HepG2 (cell line): ENCODE measurements around the gene ANAPC10. TPM values are rescaled to one million over a fixed set of nuclear protein-coding genes. Genes with fewer than 3 reads are reported as not detected.

Experiments used
- BCL6 ChIP-seq: IDR thresholded peaks from 2 replicates; pipeline ENCODE4 v1.6.1; 2016; ENCODE audit warnings: missing genetic modification reagents, missing compliant biosample characterization
- CBFB ChIP-seq: sonication (generic); formaldehyde crosslinking; IDR thresholded peaks from 2 replicates; pipeline ENCODE4 v1.4.0; 2020; ENCODE audit warnings: missing genetic modification reagents
- CENPX ChIP-seq: sonication (generic); formaldehyde crosslinking; IDR thresholded peaks from 2 replicates; pipeline ENCODE4 v1.9.0; 2021; ENCODE audit warnings: mild to moderate bottlenecking, missing genetic modification reagents, moderate library complexity
- DMAP1 ChIP-seq: IDR thresholded peaks from 2 replicates; pipeline ENCODE4 v1.6.1; 2016
- EZH2 ChIP-seq: conservative IDR thresholded peaks from 2 replicates; pipeline ENCODE4 v1.6.1; 2012; ENCODE audit warnings: mild to moderate bottlenecking, low read depth, low read length, moderate library complexity
- GATAD1 ChIP-seq: IDR thresholded peaks from 2 replicates; pipeline ENCODE4 v1.6.1; 2016; ENCODE audit warnings: missing genetic modification reagents, missing compliant biosample characterization
- GZF1 ChIP-seq: sonication (generic); formaldehyde crosslinking; IDR thresholded peaks from 2 replicates; pipeline ENCODE4 v1.5.1; 2020; ENCODE audit warnings: mild to moderate bottlenecking, missing genetic modification reagents
- KLF9 ChIP-seq: IDR thresholded peaks from 2 replicates; pipeline ENCODE4 v1.6.1; 2016; ENCODE audit warnings: low read depth
- MAZ ChIP-seq, 2 experiments: sonication (generic) in 1 of 2; formaldehyde crosslinking in 1 of 2; IDR thresholded peaks; 2 replicates each; pipeline versions ENCODE4 v1.5.0 to v1.6.1; 2012 to 2020; ENCODE audit warnings: low read depth in 2 of 2, mild to moderate bottlenecking in 2 of 2, borderline replicate concordance in 1 of 2, improper control_type of control experiment in 1 of 2, low read length in 1 of 2, missing genetic modification reagents in 1 of 2, moderate library complexity in 1 of 2
- NCOR1 ChIP-seq: fragments of 200-600 bp; sonication (generic); IDR thresholded peaks from 2 replicates; pipeline ENCODE4 v1.7.0; 2017; ENCODE audit warnings: antibody characterized with exemption, low read length, borderline replicate concordance
- NFATC3 ChIP-seq: sonication (generic); formaldehyde crosslinking; IDR thresholded peaks from 2 replicates; pipeline ENCODE4 v1.5.1; 2020; ENCODE audit warnings: mild to moderate bottlenecking, missing genetic modification reagents
- NKX3-1 ChIP-seq: sonication (generic); formaldehyde crosslinking; IDR thresholded peaks from 2 replicates; pipeline ENCODE4 v1.5.0; 2020; ENCODE audit warnings: missing genetic modification reagents
- NONO ChIP-seq, 2 experiments: fragments of 450-650 bp in 1 of 2; sonication (generic) in 1 of 2; formaldehyde crosslinking in 1 of 2; IDR thresholded peaks in 1 of 2; conservative IDR thresholded peaks in 1 of 2; 2 replicates each; pipeline versions ENCODE4 v1.6.1 to v1.8.0; 2017 to 2022; ENCODE audit warnings: mild to moderate bottlenecking in 1 of 2, missing genetic modification reagents in 1 of 2, moderate library complexity in 1 of 2
- NR2C2 ChIP-seq: sonication (generic); formaldehyde crosslinking; IDR thresholded peaks from 2 replicates; pipeline ENCODE4 v1.4.0; 2020; ENCODE audit warnings: missing genetic modification reagents, mild to moderate bottlenecking, moderate library complexity, borderline replicate concordance
- PHF21A ChIP-seq: sonication (generic); formaldehyde crosslinking; IDR thresholded peaks from 2 replicates; pipeline ENCODE4 v1.5.0; 2020; ENCODE audit warnings: mild to moderate bottlenecking, missing genetic modification reagents
- RNF2 ChIP-seq: fragments of 450-650 bp; conservative IDR thresholded peaks from 2 replicates; pipeline ENCODE4 v1.6.1; 2016; ENCODE audit warnings: low read depth
- SMAD1 ChIP-seq: sonication (generic); formaldehyde crosslinking; IDR thresholded peaks from 2 replicates; pipeline ENCODE4 v1.4.0; 2020; ENCODE audit warnings: missing genetic modification reagents, low read depth, mild to moderate bottlenecking, borderline replicate concordance
- TFDP1 ChIP-seq: IDR thresholded peaks from 2 replicates; pipeline ENCODE4 v1.6.1; 2016; ENCODE audit warnings: missing compliant biosample characterization, missing genetic modification reagents, borderline replicate concordance
- ZEB1 ChIP-seq: IDR thresholded peaks from 2 replicates; pipeline ENCODE4 v1.6.1; 2012; ENCODE audit warnings: mild to moderate bottlenecking, low read depth, inconsistent platforms; ENCODE audit not compliant: insufficient replicate concordance
- ZMYM4 ChIP-seq: sonication (generic); formaldehyde crosslinking; IDR thresholded peaks from 2 replicates; pipeline ENCODE4 v1.8.1; 2023; ENCODE audit warnings: mild to moderate bottlenecking, missing genetic modification reagents
- ZNF101 ChIP-seq: sonication (generic); formaldehyde crosslinking; IDR thresholded peaks from 2 replicates; pipeline ENCODE4 v1.4.0; 2020; ENCODE audit warnings: mild to moderate bottlenecking, low read depth, missing genetic modification reagents, borderline replicate concordance
- ZNF12 ChIP-seq: sonication (generic); formaldehyde crosslinking; IDR thresholded peaks from 2 replicates; pipeline ENCODE4 v1.5.0; 2020; ENCODE audit warnings: missing genetic modification reagents
- ZNF564 ChIP-seq: sonication (generic); formaldehyde crosslinking; IDR thresholded peaks from 2 replicates; pipeline ENCODE4 v1.8.1; 2023; ENCODE audit warnings: mild to moderate bottlenecking, missing genetic modification reagents
- ZNF598 ChIP-seq: sonication (generic); formaldehyde crosslinking; IDR thresholded peaks from 2 replicates; pipeline ENCODE4 v1.5.1; 2020; ENCODE audit warnings: mild to moderate bottlenecking, missing genetic modification reagents, borderline replicate concordance
- polyA plus RNA-seq, 8 experiments: library from polyadenylated mRNA; depleted of rRNA in 3 of 8; stranded (reverse) in 7 of 8; unstranded in 1 of 8; fragments of >200 nt; fragmentation: Illumina TruSeq in 4 of 8; extraction: Trizol in 4 of 8; gene quantifications; 2 replicates each; pipeline versions ENCODE4 v1.2.1 to v1.2.3, GENCODE V29; 2011 to 2016; ENCODE audit warnings: low read depth in 4 of 8, missing spikeins in 1 of 8, mixed read lengths in 1 of 8; ENCODE audit not compliant: insufficient read depth in 1 of 8
- total RNA-seq, 5 experiments: library from RNA; depleted of rRNA; stranded (reverse); fragments of >200 nt; fragmentation: Illumina TruSeq; extraction: Trizol; gene quantifications; 2 replicates each; pipeline ENCODE4 v1.2.3, GENCODE V29; 2016; ENCODE audit warnings: low read depth in 1 of 5

ANAPC10 gene
- total and polyA plus RNA-seq, 2 of the 13 experiments (the other 11 are each of a cell fraction or from before 2014, with no cell fraction given): 21.9 to 32.7 TPM

GRCh38 chr4:145097821-145098674 lies at the start of gene ANAPC10, which contains the start of gene ABCE1 (continued):
- TF ChIP-seq CBFB (CRISPR knock-in tag) (peak; percentile 68; the same call in 1 of the 2 replicates), BCL6 (no peak), MAZ (IDR thresholded peaks at IDR 0.05; ENCODE audit: borderline replicate concordance, low read depth, low read length) (no peak), MAZ (CRISPR knock-in tag; IDR thresholded peaks at IDR 0.05; ENCODE audit: low read depth) (peak; percentile 82), ZMYM4 (peak; percentile 99), NCOR1 (no peak), PHF21A (CRISPR knock-in tag) (no peak), NFATC3 (CRISPR knock-in tag) (no peak), NKX3-1 (CRISPR knock-in tag) (no peak), ZNF101 (CRISPR knock-in tag) (peak; percentile 73; the same call in 1 of the 2 replicates), ZNF12 (CRISPR knock-in tag) (no peak), SMAD1 (CRISPR knock-in tag) (peak; percentile 65; the same call in 1 of the 2 replicates), KLF9 (CRISPR knock-in tag) (no peak), NONO (IDR thresholded peaks at IDR 0.05) (no peak), NONO (CRISPR knock-in tag; conservative IDR thresholded peaks at IDR 0.05) (peak; percentile 90), RNF2 (peak; percentile 89), CENPX (no peak), EZH2 (no peak), ZNF564 (CRISPR knock-in tag) (no peak; the same call in 1 of the 2 replicates), DMAP1 (CRISPR knock-in tag) (peak; percentile 100), GZF1 (CRISPR knock-in tag) (peak; percentile 80; the same call in 1 of the 2 replicates), GATAD1 (CRISPR knock-in tag) (peak; percentile 97), ZNF598 (CRISPR knock-in tag) (peak; percentile 97; the same call in 1 of the 2 replicates), NR2C2 (CRISPR knock-in tag) (peak; percentile 72; the same call in 1 of the 2 replicates), TFDP1 (CRISPR knock-in tag) (peak; percentile 89; the same call in 1 of the 2 replicates), ZEB1 (no peak)
